ENCODE data around the gene DHX15. TPM values are rescaled to one million over a fixed set of nuclear protein-coding genes. Genes with fewer than 3 reads are reported as not detected.
"Not testable (repeated sequence)": the region's sequence is repeated elsewhere in the genome, so short reads cannot be mapped to it uniquely, and the experiment has no call there.

Gene DHX15
- total RNA-seq, 1 donor from 2014 or later, result 190 TPM

GRCh38 chr4:24510091-24510490, 74.3 kb downstream of the DHX15 start:
- Mint-ChIP-seq H3K4me1 (no peaks in the 10 kb centered on the region), H3K36me3 (peaks cover 10% of the 10 kb centered on the region), H3K27me3 (ENCODE audit: low read depth) (peaks cover 18% of the 10 kb centered on the region), H3K27ac (no peak overlapping the region), H3K4me3 (no peak overlapping the region), H3K9me3 (no peaks in the 10 kb centered on the region)
- TF ChIP-seq, protein P1, sequence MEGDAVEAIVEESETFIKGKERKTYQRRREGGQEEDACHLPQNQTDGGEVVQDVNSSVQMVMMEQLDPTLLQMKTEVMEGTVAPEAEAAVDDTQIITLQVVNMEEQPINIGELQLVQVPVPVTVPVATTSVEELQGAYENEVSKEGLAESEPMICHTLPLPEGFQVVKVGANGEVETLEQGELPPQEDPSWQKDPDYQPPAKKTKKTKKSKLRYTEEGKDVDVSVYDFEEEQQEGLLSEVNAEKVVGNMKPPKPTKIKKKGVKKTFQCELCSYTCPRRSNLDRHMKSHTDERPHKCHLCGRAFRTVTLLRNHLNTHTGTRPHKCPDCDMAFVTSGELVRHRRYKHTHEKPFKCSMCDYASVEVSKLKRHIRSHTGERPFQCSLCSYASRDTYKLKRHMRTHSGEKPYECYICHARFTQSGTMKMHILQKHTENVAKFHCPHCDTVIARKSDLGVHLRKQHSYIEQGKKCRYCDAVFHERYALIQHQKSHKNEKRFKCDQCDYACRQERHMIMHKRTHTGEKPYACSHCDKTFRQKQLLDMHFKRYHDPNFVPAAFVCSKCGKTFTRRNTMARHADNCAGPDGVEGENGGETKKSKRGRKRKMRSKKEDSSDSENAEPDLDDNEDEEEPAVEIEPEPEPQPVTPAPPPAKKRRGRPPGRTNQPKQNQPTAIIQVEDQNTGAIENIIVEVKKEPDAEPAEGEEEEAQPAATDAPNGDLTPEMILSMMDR (IDR thresholded peaks at IDR 0.05; ENCODE audit: unreplicated experiment), result no peak
- DNase-seq (ENCODE audit: low spot score in 2 of 2, unreplicated experiment in 2 of 2), result no peak

- Mint-ChIP-seq H3K27me3 (ENCODE audit: low read depth) (peaks cover 28% of the 10 kb centered on the region), H3K27ac (no peak overlapping the region), H3K4me3 (no peak overlapping the region), H3K36me3 (peaks cover 5% of the 10 kb centered on the region), H3K9me3 (no peaks in the 10 kb centered on the region), H3K4me1 (no peaks in the 10 kb centered on the region)
- TF ChIP-seq, protein P1 (IDR thresholded peaks at IDR 0.05; ENCODE audit: unreplicated experiment), result no peak
- no peak for DNase-seq (ENCODE audit: low spot score in 2 of 2, unreplicated experiment in 2 of 2)
Observed at GRCh38 chr4:24508541-24508940, 75.8 kb downstream of the DHX15 start.

DNA sequence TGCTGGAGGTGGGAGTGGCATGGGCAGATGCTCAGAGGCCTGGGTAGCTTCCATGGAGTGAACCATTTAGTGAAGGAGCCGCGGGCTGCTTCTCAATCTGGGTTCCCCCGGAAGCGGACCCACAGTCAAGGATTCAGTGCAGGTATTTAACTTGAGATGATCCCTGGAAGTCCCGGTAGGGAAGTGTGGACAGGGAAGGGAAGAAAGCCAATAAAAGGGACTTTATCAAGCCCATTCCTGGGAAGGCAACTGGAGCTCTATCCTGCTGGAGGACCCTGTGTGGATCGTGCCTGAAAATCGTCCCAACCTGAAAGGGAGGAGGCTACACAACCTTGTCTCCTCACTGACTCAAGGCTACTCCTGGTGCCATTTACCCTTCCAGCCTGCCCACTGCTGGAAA, 76.9 kb downstream of the DHX15 start:
- peaks cover 7% of the 10 kb centered on the region for H3K4me1 Mint-ChIP-seq
- TF ChIP-seq, protein P1 (IDR thresholded peaks at IDR 0.05; ENCODE audit: unreplicated experiment), result no peak
- no peak overlapping the region for H3K4me3 Mint-ChIP-seq
- H3K9me3 Mint-ChIP-seq, result no peaks in the 10 kb centered on the region
- H3K36me3 Mint-ChIP-seq, result peaks cover 5% of the 10 kb centered on the region
- peaks cover 39% of the 10 kb centered on the region for H3K27me3 Mint-ChIP-seq (ENCODE audit: low read depth)
- H3K27ac Mint-ChIP-seq, result no peak overlapping the region
- DNase-seq (ENCODE audit: low spot score in 2 of 2, unreplicated experiment in 2 of 2), result no peak

DNA sequence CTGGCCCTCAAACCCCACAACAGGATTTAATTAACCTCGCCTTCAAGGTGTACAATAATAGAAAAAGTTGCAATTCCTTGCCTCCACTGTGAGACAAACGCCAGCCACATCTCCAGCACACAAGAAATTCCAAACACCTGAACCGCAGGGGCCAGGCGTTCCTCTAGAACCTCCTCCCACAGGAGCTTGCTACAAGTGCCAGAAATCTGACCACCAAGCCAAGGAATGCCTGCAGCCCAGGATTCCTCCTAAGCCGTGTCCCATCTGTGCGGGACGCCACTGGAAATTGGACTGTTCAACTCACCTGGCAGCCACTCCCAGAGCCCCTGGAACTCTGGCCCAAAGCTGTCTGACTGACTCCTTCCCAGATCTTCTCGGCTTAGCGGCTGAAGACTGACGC, 81.3 kb downstream of the DHX15 start:
- H3K4me1 Mint-ChIP-seq; H3K4me3 Mint-ChIP-seq; H3K27ac Mint-ChIP-seq; H3K36me3 Mint-ChIP-seq; H3K9me3 Mint-ChIP-seq; DNase-seq (ENCODE audit: low spot score in 2 of 2, unreplicated experiment in 2 of 2): not testable (repeated sequence)
- peaks cover 80% of the 10 kb centered on the region for H3K27me3 Mint-ChIP-seq (ENCODE audit: low read depth)

- H3K4me3 Mint-ChIP-seq, result no peak overlapping the region
- H3K27me3 Mint-ChIP-seq (ENCODE audit: low read depth), result peaks cover 56% of the 10 kb centered on the region
- DNase-seq (ENCODE audit: low spot score in 2 of 2, unreplicated experiment in 2 of 2), result no peak
- peaks cover 3% of the 10 kb centered on the region for H3K4me1 Mint-ChIP-seq
- H3K27ac Mint-ChIP-seq, result no peak overlapping the region
- H3K9me3 Mint-ChIP-seq, result no peaks in the 10 kb centered on the region
- H3K36me3 Mint-ChIP-seq, result no peaks in the 10 kb centered on the region
- TF ChIP-seq, protein P1 (IDR thresholded peaks at IDR 0.05; ENCODE audit: unreplicated experiment), result no peak
Observed at GRCh38 chr4:24497221-24497620, 87.1 kb downstream of the DHX15 start.

DNA sequence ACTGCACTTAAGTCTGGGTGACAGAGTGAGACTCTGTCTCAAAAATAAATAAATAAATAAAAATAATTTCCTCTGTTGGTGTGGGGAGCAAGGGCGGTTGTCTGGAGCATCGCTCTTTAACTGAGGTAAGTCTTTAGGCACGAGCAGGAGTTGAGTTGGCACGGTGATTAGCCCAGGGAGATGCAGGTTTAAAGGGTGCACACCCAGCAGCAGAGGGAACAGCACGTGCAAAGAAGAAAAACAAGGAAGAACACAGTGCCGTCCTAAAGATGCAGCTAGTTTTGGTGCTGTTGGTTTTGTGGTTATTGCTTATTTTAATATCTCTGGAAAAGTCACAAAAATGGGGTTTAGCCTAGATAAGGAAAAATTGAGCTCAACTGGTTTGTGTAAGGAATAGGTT, 87.8 kb downstream of the DHX15 start:
- no peak overlapping the region for H3K27ac Mint-ChIP-seq
- H3K4me3 Mint-ChIP-seq, result no peak overlapping the region
- TF ChIP-seq, protein P1 (IDR thresholded peaks at IDR 0.05; ENCODE audit: unreplicated experiment), result no peak
- peaks cover 50% of the 10 kb centered on the region for H3K27me3 Mint-ChIP-seq (ENCODE audit: low read depth)
- H3K36me3 Mint-ChIP-seq, result no peaks in the 10 kb centered on the region
- no peaks in the 10 kb centered on the region for H3K9me3 Mint-ChIP-seq
- peaks cover 3% of the 10 kb centered on the region for H3K4me1 Mint-ChIP-seq
- DNase-seq (ENCODE audit: low spot score in 2 of 2, unreplicated experiment in 2 of 2), result no peak
